Hepatocyte (in vitro differentiated cells): Measurements from ENCODE around the gene PRR36.

ENCODE experiments used
- CTCF ChIP-seq: fragments of 200-600 bp; sonication (generic); IDR thresholded peaks from 2 replicates; pipeline ENCODE4 v1.5.1; 2016; ENCODE audit warnings: antibody characterized with exemption, mild to moderate bottlenecking; ENCODE audit not compliant: poor library complexity
- EZH2 ChIP-seq: fragments of 200-600 bp; sonication (generic); IDR thresholded peaks from 2 replicates; pipeline ENCODE4 v1.6.1; 2016; ENCODE audit warnings: antibody characterized with exemption, mild to moderate bottlenecking, borderline replicate concordance
- EZH2phosphoT487 ChIP-seq: fragments of 200-600 bp; sonication (generic); IDR thresholded peaks from one replicate; pipeline ENCODE4 v1.6.1; 2018; ENCODE audit warnings: antibody characterized with exemption, mild to moderate bottlenecking, low read depth, moderate library complexity; ENCODE audit not compliant: unreplicated experiment, severe bottlenecking

- TF ChIP-seq EZH2 = no peak
- TF ChIP-seq CTCF = no peak
- no peak for TF ChIP-seq EZH2phosphoT487
These were observed 12.4 kb downstream of the PRR36 start for GRCh38 chr19:7861619-7862412.
